Thyroid gland (tissue), 4 donors: ENCODE measurements around the gene DSC1. TPM values are rescaled to one million over a fixed set of nuclear protein-coding genes. Genes with fewer than 3 reads are reported as not detected.

Source experiments
- DNase-seq, 2 donors: peaks; one replicate each; pipeline ENCODE4 v3.0.0-alpha.2; 2019
- H3K27ac ChIP-seq, 3 donors: fragments of 200-600 bp; sonication (generic); 1 replicate in 2 of 3; 2 replicates in 1 of 3; pipeline ENCODE4 v1.5.1; 2016 to 2019; ENCODE audit warnings: mild to moderate bottlenecking in 1 of 3, moderate library complexity in 1 of 3
- H3K27me3 ChIP-seq: fragments of 200-600 bp; sonication (generic); one replicate; pipeline ENCODE4 v1.5.1; 2019
- H3K36me3 ChIP-seq, 2 donors: fragments of 200-600 bp; sonication (generic); one replicate each; pipeline ENCODE4 v1.5.1; 2016 to 2019
- H3K4me1 ChIP-seq, 2 donors: fragments of 200-600 bp; sonication (generic); one replicate each; pipeline ENCODE4 v1.5.1; 2017 to 2019
- H3K4me3 ChIP-seq, 3 donors: fragments of 200-600 bp; sonication (generic); replicated peaks in 1 of 3; 1 replicate in 2 of 3; 2 replicates in 1 of 3; pipeline ENCODE4 v1.5.1; 2016; ENCODE audit warnings: mild to moderate bottlenecking in 1 of 3
- H3K9me3 ChIP-seq: fragments of 200-600 bp; sonication (generic); one replicate; pipeline ENCODE4 v1.5.1; 2017
- POLR2A ChIP-seq, 2 donors: fragments of 450-650 bp; IDR thresholded peaks; one replicate each; pipeline ENCODE4 v1.6.1; 2017; ENCODE audit warnings: antibody characterized with exemption in 2 of 2, mild to moderate bottlenecking in 2 of 2, moderate library complexity in 1 of 2
- WGBS, 2 donors: methylation state at CpG; one replicate each; pipeline ENCODE4 v1.1.5; 2017; 5-methylcytosine and 5-hydroxymethylcytosine counted together
- intact Hi-C: fragments of 100-400 bp; cut with DNase I; formaldehyde crosslinking; loops from one replicate; pipeline ENCODE4 v1.15.1; 2023
- total RNA-seq, 4 donors: library from RNA; depleted of rRNA; stranded (reverse); fragments of >200 nt; gene quantifications; one replicate each; pipeline ENCODE4 v1.2.3, GENCODE V29; 2016
- TF ChIP-seq, protein P1 (sequence below), 6 experiments: fragments of 200-600 bp in 3 of 6; fragments of 450-650 bp in 3 of 6; sonication (generic) in 3 of 6; IDR thresholded peaks; one replicate each; pipeline ENCODE4 v1.5.1; 2016 to 2019; ENCODE audit warnings: antibody characterized with exemption in 6 of 6, mild to moderate bottlenecking in 2 of 6, inconsistent platforms in 1 of 6, moderate library complexity in 1 of 6

Gene DSC1
- total RNA-seq, 4 donors from 2014 or later = not detected

DNA sequence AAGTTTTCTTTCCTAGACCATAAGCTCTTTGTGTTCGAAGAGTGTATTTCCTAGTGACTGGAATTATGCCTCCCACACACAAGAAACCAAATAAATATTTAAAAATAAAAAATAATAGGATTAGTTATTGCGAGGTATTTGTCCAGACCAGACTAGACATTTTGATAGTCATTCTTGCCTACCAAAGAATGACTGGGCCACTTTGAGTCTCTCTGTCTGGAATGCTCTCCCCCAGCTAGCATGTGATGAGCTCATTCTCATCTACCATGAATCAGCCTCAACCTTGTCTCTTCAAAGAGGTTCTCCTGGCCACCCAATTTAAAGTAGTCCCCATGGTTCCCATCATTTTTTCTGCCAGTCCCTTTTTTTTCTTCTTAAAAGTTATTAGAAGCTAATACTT is 13.9 kb upstream of the DSC1 start:
- H3K27me3 ChIP-seq = no peaks in the 10 kb centered on the region
- no peak for DNase-seq
- TF ChIP-seq POLR2A (IDR thresholded peaks at IDR 0.05) = no peak
- TF ChIP-seq, protein P1, sequence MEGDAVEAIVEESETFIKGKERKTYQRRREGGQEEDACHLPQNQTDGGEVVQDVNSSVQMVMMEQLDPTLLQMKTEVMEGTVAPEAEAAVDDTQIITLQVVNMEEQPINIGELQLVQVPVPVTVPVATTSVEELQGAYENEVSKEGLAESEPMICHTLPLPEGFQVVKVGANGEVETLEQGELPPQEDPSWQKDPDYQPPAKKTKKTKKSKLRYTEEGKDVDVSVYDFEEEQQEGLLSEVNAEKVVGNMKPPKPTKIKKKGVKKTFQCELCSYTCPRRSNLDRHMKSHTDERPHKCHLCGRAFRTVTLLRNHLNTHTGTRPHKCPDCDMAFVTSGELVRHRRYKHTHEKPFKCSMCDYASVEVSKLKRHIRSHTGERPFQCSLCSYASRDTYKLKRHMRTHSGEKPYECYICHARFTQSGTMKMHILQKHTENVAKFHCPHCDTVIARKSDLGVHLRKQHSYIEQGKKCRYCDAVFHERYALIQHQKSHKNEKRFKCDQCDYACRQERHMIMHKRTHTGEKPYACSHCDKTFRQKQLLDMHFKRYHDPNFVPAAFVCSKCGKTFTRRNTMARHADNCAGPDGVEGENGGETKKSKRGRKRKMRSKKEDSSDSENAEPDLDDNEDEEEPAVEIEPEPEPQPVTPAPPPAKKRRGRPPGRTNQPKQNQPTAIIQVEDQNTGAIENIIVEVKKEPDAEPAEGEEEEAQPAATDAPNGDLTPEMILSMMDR (IDR thresholded peaks at IDR 0.05) = no peak
- 88 to 96% methylated on average over 2 of the region's 2 CpGs for WGBS, 2 donors
- no peak overlapping the region for H3K27ac ChIP-seq
- H3K9me3 ChIP-seq = no peaks in the 10 kb centered on the region
- intact Hi-C loops = no loop called here
- no peak overlapping the region for H3K4me3 ChIP-seq
- no peaks in the 10 kb centered on the region for H3K36me3 ChIP-seq
- H3K4me1 ChIP-seq = no peaks in the 10 kb centered on the region

DNA sequence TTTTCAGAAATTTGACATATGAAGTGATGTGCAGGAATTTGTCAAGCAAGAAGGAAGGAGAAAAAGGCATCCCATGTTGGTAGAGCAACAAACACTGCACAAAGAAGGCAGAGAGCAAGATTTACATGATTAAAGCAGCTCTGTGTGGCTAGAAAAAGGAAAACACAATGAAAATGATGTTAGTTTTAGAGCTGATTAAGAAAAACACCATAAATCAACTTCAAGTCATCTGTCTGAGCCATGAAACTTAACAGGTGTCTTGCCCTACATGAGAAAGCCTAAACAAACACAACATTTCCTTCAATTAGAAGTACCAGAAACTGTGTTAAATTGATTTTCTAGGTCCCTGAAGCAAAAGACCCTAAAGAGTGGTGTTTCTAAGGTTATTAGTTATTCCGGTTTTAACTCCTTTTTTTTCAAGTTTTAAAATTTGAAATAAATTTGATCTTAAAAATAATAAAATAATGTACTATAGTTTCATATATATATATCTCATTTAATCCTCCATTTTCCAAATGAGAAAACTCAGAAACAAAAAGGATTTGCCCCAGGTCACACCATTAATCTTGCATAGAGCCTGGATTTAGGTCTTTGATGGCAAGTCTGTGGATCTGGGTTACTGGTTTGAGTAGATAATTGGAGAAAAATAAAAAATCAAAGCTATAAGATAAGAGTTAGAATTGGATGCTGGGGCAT is 8.6 kb upstream of the DSC1 start:
- H3K27ac ChIP-seq = no peak overlapping the region
- TF ChIP-seq, protein P1 (IDR thresholded peaks at IDR 0.05) = no peak
- TF ChIP-seq POLR2A (IDR thresholded peaks at IDR 0.05) = no peak
- 64 to 88% methylated on average over 1 of the region's 1 CpG for WGBS, 2 donors
- DNase-seq = no peak
- no peaks in the 10 kb centered on the region for H3K9me3 ChIP-seq
- no peaks in the 10 kb centered on the region for H3K4me1 ChIP-seq
- no peaks in the 10 kb centered on the region for H3K27me3 ChIP-seq
- no peaks in the 10 kb centered on the region for H3K36me3 ChIP-seq
- H3K4me3 ChIP-seq = no peak overlapping the region
- intact Hi-C loops = no loop called here

DNA sequence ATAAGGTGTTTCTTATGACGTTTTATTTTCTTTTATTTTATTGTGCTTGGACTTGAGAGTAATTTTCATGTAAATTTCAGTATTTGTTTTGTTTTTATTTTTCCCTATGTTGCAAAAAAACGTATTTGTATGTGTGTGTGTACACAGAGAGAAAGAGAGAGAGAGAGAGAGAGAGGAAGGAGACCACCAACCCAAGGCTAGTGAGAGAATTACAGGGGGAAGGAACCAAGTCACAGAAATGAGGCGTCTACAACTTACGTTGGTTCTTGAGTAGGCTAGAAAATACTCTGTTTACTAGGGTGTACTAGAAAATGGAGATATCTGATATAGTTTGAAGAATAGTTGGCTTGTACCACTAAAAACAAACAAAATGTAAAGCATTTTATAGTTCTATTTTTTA is 7.7 kb upstream of the DSC1 start:
- Histone ChIP-seq H3K27me3 (no peaks in the 10 kb centered on the region), H3K36me3 (no peaks in the 10 kb centered on the region), H3K27ac (no peak overlapping the region), H3K4me3 (no peak overlapping the region), H3K9me3 (no peaks in the 10 kb centered on the region), H3K4me1 (no peaks in the 10 kb centered on the region)
- intact Hi-C loops = no loop called here
- WGBS, 2 donors = 81 to 85% methylated on average over 4 of the region's 4 CpGs
- DNase-seq = no peak
- TF ChIP-seq, protein P1 (IDR thresholded peaks at IDR 0.05) = no peak
- TF ChIP-seq POLR2A (IDR thresholded peaks at IDR 0.05) = no peak

DNA sequence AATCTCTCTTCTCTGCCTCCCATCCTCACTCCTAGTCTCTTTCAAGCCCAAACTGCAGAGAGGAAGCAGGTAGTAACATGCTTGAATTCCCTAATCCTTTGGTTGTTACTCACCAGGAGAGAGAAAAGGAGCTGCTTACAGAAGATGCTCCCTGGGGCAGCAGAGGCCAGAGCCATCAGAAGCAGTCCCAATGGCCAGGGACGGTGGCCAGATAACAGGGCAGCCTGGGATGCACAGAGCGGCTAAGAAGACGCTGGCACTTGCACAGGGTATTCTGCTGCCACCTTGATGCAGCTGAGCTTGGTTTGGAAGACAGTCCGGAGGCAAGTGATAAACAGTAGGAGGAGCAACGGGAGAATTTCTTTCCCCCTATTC is 250 bp downstream of the DSC1 start:
- intact Hi-C loops = no loop called here
- no peak for DNase-seq
- Histone ChIP-seq H3K27me3 (no peaks in the 10 kb centered on the region), H3K27ac (no peak overlapping the region), H3K36me3 (no peaks in the 10 kb centered on the region), H3K4me1 (no peaks in the 10 kb centered on the region), H3K9me3 (no peaks in the 10 kb centered on the region), H3K4me3 (no peak overlapping the region)
- 78% methylated on average over 5 of the region's 5 CpGs for WGBS, 2 donors
- TF ChIP-seq, protein P1 (IDR thresholded peaks at IDR 0.05) = no peak
- TF ChIP-seq POLR2A (IDR thresholded peaks at IDR 0.05) = no peak

DNA sequence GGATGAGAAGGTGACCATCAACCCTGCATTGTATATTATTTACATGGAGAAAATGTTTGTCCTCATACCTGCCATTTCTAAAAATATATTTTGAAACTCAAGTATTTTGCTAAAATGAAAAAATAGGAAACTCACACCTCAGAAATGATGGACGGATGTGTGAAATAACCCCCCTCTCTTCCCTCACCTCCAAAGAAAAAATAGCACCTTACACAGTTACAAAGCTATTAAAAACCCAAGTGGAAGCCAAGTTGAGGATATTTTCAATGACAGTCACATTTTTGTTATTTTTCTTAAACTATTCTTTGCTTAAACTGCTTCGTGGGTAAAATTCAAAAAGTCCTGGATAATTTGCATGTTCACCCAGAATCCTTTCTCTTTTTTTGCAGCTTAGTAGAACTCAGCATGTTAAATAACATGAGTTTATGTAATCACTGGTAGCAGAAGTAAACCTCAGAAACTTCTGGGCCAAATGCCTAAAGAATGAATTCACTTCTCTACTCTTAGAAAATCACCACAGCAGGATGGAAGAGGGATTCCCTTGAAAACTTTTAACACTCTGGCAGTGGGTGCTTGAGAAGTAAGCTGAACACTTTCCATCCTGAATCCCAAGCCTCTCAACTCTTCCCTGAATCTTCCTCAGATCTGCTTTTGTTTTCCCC is 768 bp downstream of the DSC1 start:
- no peak overlapping the region for H3K4me3 ChIP-seq
- H3K27ac ChIP-seq = no peak overlapping the region
- no peaks in the 10 kb centered on the region for H3K9me3 ChIP-seq
- H3K4me1 ChIP-seq = no peaks in the 10 kb centered on the region
- intact Hi-C loops = no loop called here
- no peaks in the 10 kb centered on the region for H3K27me3 ChIP-seq
- WGBS, 2 donors = 79 to 82% methylated on average over 2 of the region's 2 CpGs
- H3K36me3 ChIP-seq = no peaks in the 10 kb centered on the region
- TF ChIP-seq, protein P1 (IDR thresholded peaks at IDR 0.05) = no peak
- no peak for DNase-seq
